GM18502 (cell line): ENCODE data around the gene CFAP90.

Experiments used
- ATAC-seq: cut with Tn5 transposase; IDR thresholded peaks from one replicate; pipeline ENCODE4 v1.9.1; 2021; ENCODE audit warnings: mild to moderate bottlenecking; ENCODE audit not compliant: unreplicated experiment, poor library complexity

CFAP90 gene

GRCh38 chr5:7868773-7869473 lies 18.0 kb upstream of the CFAP90 start, which contains the start of the genes FASTKD3 and MTRR:
TSS of gene FASTKD3 (minus strand) at chr5:7869031. CDS start at chr5:7868083, 948 bp downstream.
TSS of gene MTRR (plus strand) at chr5:7869148. CDS start at chr5:7870795, 1,647 bp downstream.
- peak; percentile 98 for ATAC-seq

DNA sequence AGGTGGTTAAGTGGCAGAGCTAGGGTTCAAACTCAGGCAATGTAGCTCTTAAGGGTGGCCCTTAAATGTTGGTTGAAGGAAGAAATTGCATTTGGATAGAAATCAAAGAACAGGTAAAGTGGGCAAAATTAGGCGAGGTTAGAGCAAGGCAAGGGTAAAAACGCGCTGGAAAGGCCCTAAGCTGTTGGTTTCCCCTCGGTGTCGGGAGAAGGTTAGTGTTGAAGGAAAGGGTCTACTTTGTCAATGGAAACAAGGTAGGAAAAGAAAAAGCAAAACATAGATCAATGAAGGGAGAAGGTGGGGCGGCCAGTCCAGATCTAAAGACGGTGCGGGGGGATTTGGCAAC lies 17.5 kb upstream of the CFAP90 start:
- no peak for ATAC-seq

DNA sequence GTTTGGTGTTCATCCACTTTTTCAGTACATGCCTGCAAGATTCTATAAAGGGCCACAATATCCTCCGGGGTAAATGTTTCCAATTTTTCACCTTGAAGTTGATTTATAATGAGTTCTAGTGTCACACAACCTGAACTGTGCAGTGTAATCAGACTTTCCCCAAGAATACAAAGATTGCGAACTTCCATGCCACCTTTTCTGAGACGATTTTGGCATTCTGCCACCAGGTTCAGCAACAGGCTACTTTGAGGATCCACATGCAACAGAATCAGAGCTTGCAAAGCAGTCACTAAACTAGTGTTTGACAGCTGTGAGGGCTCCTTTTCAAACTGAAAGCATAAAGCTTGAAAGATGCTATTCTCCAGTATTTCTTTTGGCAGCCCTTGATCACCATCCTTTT lies 16.3 kb upstream of the CFAP90 start:
- no peak for ATAC-seq

DNA sequence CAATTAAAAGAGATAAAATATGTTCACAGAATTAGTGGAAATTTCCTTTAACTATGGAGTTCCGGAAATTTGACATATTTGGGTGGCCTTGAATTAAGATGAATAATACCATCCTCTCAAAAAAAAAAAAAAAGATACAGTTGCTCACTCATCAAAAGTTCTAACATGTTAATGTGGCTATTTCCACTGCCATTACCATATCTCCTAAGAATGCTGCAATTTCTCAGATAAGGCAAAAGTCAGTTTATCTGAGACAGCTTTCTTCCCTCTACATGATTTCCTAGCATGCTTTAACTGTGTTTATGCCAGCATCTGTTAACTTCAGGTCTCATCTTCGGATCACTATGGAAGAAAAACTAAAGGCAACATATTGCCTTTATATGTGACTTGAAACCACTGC lies 15.3 kb upstream of the CFAP90 start:
- ATAC-seq, result no peak

GRCh38 chr5:7857926-7858632 lies 7.1 kb upstream of the CFAP90 start:
- peak; percentile 59 for ATAC-seq

GRCh38 chr5:7857361-7857760 lies 6.4 kb upstream of the CFAP90 start:
- no peak for ATAC-seq

DNA sequence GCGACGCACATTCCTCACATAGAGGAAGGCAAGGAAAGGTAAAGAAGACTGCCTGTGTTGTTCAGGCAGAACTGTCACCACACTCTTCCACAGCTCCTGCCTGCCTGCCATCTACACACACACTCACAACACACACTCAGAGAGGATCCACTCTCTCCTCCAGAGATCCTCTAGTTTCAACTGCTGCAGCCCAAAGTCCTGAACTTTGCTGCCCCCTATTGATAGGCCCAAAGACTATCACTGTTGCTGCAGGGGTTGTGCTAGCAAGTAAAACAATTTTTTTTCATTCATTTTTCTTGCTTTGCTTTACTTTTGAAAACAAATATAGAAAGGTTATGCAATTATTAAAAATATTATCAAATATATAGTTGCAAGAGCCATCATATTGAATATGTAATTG lies 5.9 kb upstream of the CFAP90 start:
- ATAC-seq, result no peak

DNA sequence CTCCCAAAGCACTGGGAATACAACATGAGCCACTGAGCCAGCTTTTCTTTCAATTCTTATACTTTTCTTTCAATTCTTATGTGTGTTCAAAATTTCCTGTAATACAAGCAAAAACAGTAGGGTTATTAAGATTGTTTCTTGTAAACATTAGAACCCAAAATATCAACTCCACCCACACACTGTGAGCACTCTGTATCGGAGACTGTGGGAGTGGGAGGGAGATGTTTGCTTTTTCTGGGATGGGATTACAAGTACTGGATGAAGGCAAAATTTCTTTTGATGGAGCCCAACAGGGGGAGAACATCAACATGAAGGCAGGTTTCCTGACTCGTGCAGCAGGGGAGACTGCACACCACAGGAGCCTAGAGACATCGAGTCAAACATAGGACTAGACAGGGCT lies 4.7 kb upstream of the CFAP90 start:
- no peak for ATAC-seq

DNA sequence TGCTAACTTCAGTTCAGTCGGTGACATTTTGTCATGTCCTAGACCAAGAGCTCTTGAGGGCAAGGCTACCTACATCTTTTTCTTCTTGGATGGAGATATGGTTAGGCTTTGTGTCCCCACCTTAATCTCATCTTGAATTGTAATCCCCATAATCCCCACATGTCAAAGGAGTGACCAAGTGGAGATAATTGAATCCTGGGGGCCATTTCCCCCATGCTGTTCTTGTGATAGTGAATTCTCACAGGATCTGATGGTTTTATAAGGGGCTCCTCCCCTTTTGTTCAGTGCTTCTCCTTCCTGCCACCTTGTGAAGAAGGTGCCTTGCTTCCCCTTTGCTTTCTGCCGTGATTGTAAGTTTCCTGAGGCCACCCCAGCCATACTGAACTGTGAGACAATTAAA lies 2.1 kb upstream of the CFAP90 start:
- ATAC-seq, result no peak

DNA sequence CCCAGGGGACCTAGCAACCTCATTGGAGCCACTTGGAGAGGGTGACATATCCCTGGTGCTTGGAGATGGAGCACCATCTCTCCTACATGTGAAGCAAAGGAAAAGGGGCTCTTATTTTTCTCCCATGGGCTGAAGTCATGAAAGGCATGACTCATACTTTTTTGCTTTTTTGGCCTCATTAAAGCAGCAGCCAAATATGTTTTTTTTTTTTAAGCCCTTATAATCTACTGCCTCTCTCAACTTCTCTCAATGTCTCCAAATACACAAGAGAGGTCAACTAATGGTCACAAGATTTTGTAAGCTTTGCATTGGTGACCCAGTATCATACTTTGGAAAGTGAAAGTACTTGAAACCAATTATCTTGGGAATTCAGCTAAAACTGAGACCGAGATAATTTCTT lies 1.6 kb upstream of the CFAP90 start:
- ATAC-seq, result no peak

- ATAC-seq, result no peak
Observed at GRCh38 chr5:7851617-7852289, 820 bp upstream of the CFAP90 start.

DNA sequence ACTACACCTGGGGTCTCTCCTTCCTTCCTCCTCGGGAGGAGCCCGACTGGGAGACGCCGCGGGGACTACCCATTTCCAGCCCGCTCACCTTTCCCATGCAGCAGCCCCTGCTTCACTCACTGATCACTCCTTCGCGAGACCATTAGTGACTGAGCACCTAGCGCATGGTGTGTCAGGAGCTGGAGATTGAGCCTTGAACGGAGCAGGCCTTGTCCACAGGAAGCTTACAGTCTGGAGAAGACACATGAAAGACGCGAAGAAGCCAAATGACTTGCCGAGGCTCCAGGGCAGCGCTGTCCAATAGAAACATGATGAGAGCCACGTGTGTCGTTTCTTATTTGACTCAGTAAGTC lies 283 bp upstream of the CFAP90 start:
- ATAC-seq, result no peak

GRCh38 chr5:7849681-7850394 lies 1.1 kb downstream of the CFAP90 start:
- ATAC-seq, result no peak

DNA sequence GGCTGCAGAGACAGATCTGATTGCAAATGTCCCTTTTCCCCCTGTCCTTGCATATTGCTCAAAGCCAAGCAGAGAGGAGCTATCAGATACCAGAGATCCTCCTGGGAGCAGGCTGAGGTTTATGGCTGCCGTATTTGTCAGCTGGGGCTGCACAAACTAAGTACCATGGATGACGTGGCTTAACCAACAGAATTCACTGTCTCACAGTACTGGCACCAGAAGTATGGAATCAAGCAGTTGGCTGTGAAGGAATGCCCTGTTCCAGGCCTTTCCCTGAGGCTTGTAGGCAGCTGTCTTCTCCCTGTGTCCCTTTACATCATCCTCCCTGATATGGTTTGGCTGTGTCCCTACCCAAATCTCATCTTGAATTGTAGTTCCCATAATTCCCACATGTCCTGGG lies 2.6 kb downstream of the CFAP90 start:
- no peak for ATAC-seq

DNA sequence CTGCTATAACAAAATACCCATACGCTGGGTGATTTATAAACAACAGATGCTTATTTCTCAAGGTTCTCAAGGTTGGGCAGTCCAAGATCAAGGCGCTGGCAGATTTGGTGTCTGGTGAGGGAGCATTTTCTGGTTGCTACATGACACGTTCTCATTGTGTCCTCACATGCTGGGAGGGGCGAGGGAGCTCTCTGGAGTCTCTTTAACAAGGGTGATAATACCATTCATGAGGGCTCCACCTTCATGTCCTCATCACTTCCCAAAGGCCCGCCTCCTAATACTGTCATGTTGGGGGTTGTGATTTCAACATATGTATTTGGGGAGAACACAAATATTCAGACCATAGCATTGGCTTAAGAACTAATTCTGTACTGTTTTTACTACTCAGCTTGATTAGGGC lies 4.6 kb downstream of the CFAP90 start:
- ATAC-seq, result no peak

- ATAC-seq, result no peak
Observed at GRCh38 chr5:7845557-7845956, 5.4 kb downstream of the CFAP90 start.

- no peak for ATAC-seq
Observed at GRCh38 chr5:7844901-7845300, 6.0 kb downstream of the CFAP90 start.

- no peak for ATAC-seq
Observed at GRCh38 chr5:7842531-7842930, 8.4 kb downstream of the CFAP90 start.

GRCh38 chr5:7837403-7837802 lies 13.5 kb downstream of the CFAP90 start:
- ATAC-seq, result no peak

DNA sequence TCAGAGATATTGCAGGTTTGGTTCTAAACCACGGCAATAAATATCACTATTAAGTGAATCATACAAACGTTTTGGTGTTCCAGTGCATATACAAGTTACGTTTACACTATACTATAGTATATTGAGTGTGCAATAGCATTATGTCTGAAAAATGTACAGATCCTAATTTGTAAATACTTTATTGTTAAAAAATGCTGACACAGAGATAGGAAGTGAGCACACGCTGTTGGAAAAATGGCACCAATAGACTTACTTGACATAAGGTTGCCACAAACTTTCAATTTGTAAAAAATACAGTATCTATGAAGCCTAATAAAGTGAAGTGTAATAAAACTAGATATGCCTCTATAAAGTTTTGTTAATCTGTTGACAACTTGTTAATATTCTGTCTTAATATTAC lies 16.0 kb downstream of the CFAP90 start:
- no peak for ATAC-seq

GRCh38 chr5:7828269-7828668 lies 22.7 kb downstream of the CFAP90 start:
- ATAC-seq, result no peak
